ENCODE results near the gene INF2.

Gene INF2

DNA sequence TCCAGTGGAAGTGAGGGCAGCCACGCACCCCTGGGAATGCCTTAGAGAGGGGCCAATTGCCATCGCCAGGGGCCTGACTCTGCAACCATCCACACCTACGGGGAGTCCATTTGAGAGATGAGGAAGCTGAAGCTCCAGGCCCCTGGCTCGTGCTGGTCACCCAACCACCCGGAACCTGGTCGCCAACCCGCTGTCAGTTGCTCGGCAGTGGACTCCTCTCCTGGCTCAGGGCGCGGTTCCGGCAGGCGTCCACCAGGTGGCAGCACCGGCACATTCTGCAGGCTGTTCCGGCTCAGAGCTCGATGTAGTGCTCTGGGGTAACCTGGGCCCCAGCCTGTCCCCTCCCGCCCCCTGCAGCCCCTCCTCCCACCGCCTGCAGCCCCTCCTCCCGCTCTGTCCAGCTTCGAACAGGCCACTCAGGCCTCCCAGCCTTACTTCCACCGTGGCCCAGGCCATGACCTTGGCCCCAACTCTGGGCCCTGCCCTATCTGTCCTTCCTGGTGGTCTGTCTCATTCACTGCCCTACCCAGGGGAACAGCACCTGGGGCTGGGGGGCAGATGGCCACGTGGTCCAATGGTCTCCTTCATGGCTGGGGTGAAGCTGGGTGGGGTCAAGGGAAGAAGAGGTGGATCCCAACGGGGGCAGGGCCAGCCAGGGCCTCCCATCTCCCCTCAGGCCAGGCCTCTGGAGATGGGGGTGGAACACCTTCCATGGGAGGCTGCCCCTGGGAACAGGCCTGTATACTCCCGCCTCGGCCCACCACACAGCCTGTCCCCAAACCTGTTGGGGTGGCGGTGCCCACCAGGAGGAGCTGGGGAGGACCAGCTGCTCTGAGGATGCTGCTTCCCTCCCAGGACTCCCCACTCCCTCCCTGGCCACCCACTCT is 79.3 kb downstream of the INF2 start:
- in situ Hi-C loops (cut with HindIII; ENCODE audit: low sequenced_read_pairs) = no loop called here
- peak; percentile 73 for DNase-seq (ENCODE audit: low read depth, low spot score)
- TF ChIP-seq, protein P1, sequence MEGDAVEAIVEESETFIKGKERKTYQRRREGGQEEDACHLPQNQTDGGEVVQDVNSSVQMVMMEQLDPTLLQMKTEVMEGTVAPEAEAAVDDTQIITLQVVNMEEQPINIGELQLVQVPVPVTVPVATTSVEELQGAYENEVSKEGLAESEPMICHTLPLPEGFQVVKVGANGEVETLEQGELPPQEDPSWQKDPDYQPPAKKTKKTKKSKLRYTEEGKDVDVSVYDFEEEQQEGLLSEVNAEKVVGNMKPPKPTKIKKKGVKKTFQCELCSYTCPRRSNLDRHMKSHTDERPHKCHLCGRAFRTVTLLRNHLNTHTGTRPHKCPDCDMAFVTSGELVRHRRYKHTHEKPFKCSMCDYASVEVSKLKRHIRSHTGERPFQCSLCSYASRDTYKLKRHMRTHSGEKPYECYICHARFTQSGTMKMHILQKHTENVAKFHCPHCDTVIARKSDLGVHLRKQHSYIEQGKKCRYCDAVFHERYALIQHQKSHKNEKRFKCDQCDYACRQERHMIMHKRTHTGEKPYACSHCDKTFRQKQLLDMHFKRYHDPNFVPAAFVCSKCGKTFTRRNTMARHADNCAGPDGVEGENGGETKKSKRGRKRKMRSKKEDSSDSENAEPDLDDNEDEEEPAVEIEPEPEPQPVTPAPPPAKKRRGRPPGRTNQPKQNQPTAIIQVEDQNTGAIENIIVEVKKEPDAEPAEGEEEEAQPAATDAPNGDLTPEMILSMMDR (IDR thresholded peaks at IDR 0.05; ENCODE audit: low read depth, low read length) = peak; percentile 89
- H3K4me3 ChIP-seq (ENCODE audit: low read depth, low read length) = no peak overlapping the region

DNA sequence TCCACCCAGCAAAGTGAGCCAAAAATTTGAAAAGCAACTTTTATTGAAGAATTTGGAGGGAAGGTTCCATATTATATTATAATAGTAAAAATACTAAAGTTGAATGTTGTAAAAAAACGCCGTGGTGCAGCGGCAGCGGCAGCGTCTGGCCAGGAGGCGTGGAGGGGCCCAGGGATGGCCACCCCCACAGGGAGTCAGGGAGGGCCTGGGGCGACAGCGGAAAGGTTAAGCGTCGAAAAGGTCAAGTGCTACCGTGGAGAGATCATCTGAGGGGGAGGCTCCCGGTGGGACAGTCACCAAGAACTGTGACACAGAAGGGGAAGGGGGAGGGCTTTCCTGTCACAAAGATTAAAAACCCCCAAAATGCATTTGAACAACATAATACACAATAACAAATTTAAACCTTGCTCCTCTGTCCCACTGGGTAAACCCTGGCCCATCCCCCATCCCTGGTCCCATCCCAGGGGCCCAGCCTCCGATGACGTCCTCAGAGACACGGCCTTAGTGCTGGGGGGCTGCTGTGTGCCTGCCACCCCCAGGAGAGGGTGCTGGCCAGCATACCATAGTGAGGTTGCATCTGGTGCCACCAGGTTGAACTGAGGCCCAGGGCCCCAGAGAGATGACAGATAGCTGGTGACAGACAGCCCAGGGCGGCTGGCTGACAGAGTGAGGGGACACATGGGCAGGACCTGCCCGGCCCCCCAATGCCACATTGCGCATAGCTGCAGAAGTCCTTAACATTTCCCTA is 80.1 kb downstream of the INF2 start:
- in situ Hi-C loops (cut with HindIII; ENCODE audit: low sequenced_read_pairs) = no loop called here

DNA sequence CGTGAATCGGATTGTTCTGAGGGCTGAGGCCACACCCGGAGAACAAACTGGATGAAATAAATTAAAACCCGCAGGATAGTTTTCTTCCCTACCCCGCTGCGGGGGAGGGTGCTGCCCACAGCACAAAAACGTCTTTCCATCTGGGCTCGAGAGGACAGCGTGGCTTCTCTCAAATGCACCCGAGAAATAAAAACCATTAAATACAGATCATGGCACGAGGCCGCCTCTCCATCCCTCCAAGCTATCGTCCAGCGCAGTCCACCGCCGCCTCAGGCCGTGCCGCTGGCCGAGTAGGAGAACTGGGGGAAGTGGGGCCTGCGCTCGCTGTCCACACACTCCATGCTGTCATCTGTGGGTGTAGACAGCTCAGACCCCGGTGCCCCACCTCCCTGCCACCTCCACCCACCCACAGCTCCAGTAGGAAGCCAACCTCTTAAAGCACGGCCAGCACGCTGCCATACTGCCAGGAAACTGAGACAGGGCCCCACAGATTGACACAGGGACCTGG is 80.7 kb downstream of the INF2 start:
- DNase-seq (ENCODE audit: low read depth, low spot score) = no peak
- H3K4me3 ChIP-seq (ENCODE audit: low read depth, low read length) = no peak overlapping the region
- TF ChIP-seq, protein P1 (IDR thresholded peaks at IDR 0.05; ENCODE audit: low read depth, low read length) = no peak
- in situ Hi-C loops (cut with HindIII; ENCODE audit: low sequenced_read_pairs) = no loop called here

More for the DNA sequence above, 80.1 kb downstream of the INF2 start:
- DNase-seq (ENCODE audit: low read depth, low spot score) = no peak
- no peak overlapping the region for H3K4me3 ChIP-seq (ENCODE audit: low read depth, low read length)
- TF ChIP-seq, protein P1 (IDR thresholded peaks at IDR 0.05; ENCODE audit: low read depth, low read length) = no peak

DNA sequence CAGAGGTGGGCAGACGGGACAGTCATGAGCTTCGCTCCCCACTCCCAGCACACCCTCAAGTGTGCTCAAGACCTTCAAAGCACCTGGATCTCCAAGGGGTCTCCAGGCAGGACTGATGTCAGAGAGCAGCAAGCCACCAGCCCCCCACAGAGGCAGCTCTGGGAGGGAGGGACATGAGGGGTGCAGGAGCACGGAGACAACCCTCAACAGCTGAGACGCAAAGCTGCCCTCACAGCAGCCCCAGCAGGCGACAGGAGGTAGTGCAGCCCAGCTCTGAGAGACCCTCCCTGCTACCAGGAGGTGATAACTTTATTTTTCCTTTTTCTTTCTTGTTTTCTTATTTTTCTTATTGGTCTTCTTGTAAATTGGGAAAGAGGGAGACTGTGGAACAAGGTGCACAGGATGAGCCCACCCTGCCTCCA is 81.4 kb downstream of the INF2 start:
- in situ Hi-C loops (cut with HindIII; ENCODE audit: low sequenced_read_pairs) = no loop called here
- H3K4me3 ChIP-seq (ENCODE audit: low read depth, low read length) = no peak overlapping the region
- DNase-seq (ENCODE audit: low read depth, low spot score) = no peak
- TF ChIP-seq, protein P1 (IDR thresholded peaks at IDR 0.05; ENCODE audit: low read depth, low read length) = peak; percentile 68

DNA sequence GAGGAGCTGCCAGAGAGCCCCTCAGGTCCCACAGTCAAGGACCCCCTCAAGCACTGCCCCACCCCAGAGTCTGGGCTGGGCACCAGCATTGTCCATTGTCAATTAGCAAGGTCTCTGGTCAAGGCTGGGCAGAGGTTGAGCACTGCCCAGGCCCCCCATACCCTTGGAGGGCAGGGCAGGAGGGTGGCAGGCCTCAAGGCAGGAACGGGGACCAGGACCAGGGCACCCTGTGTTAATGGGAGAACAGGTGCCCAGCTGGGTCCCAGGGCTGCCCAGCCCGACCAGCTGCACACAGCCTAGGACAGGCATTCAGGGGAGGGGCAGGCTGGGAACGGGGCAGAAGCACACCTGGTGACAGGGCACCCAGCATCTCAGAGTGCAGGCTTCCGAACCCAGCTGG is 82.0 kb downstream of the INF2 start:
- DNase-seq (ENCODE audit: low read depth, low spot score) = no peak
- H3K4me3 ChIP-seq (ENCODE audit: low read depth, low read length) = no peak overlapping the region
- TF ChIP-seq, protein P1 (IDR thresholded peaks at IDR 0.05; ENCODE audit: low read depth, low read length) = no peak
- in situ Hi-C loops (cut with HindIII; ENCODE audit: low sequenced_read_pairs) = no loop called here
